Measurements from ENCODE around the gene CAMTA1.

The CAMTA1 gene

GRCh38 chr1:7475691-7476090 lies 690.4 kb downstream of the CAMTA1 start:
- DNase-seq (ENCODE audit: low spot score), result no peak

GRCh38 chr1:7476402-7476801 lies 691.1 kb downstream of the CAMTA1 start:
- no peak for DNase-seq (ENCODE audit: low spot score)

- no peak for DNase-seq (ENCODE audit: low spot score)
These were observed 691.8 kb downstream of the CAMTA1 start for GRCh38 chr1:7476861-7477547.

- no peak for DNase-seq (ENCODE audit: low spot score)
These were observed 692.3 kb downstream of the CAMTA1 start for GRCh38 chr1:7477593-7477992.

GRCh38 chr1:7478142-7478790 lies 693.0 kb downstream of the CAMTA1 start:
- DNase-seq (ENCODE audit: low spot score), result no peak

- DNase-seq (ENCODE audit: low spot score), result no peak
These were observed 693.7 kb downstream of the CAMTA1 start for GRCh38 chr1:7478809-7479499.

- DNase-seq (ENCODE audit: low spot score), result no peak
These were observed 694.3 kb downstream of the CAMTA1 start for GRCh38 chr1:7479571-7479970.

- no peak for DNase-seq (ENCODE audit: low spot score)
These were observed 695.9 kb downstream of the CAMTA1 start for GRCh38 chr1:7481194-7481593.

GRCh38 chr1:7482077-7482476 lies 696.8 kb downstream of the CAMTA1 start:
- DNase-seq (ENCODE audit: low spot score), result no peak

GRCh38 chr1:7482772-7483495 lies 697.7 kb downstream of the CAMTA1 start:
- DNase-seq (ENCODE audit: low spot score), result no peak

- DNase-seq (ENCODE audit: low spot score), result no peak
These were observed 698.6 kb downstream of the CAMTA1 start for GRCh38 chr1:7483634-7484383.

- DNase-seq (ENCODE audit: low spot score), result no peak
These were observed 700.0 kb downstream of the CAMTA1 start for GRCh38 chr1:7485086-7485780.

- no peak for DNase-seq (ENCODE audit: low spot score)
These were observed 700.6 kb downstream of the CAMTA1 start for GRCh38 chr1:7485826-7486225.

GRCh38 chr1:7487766-7488474 lies 702.7 kb downstream of the CAMTA1 start:
- no peak for DNase-seq (ENCODE audit: low spot score)

- no peak for DNase-seq (ENCODE audit: low spot score)
These were observed 703.2 kb downstream of the CAMTA1 start for GRCh38 chr1:7488475-7488842.

- DNase-seq (ENCODE audit: low spot score), result no peak
These were observed 704.3 kb downstream of the CAMTA1 start for GRCh38 chr1:7489586-7489985.

- no peak for DNase-seq (ENCODE audit: low spot score)
These were observed 705.3 kb downstream of the CAMTA1 start for GRCh38 chr1:7490576-7490975.

- no peak for DNase-seq (ENCODE audit: low spot score)
These were observed 706.0 kb downstream of the CAMTA1 start for GRCh38 chr1:7491109-7491817.

- DNase-seq (ENCODE audit: low spot score), result no peak
These were observed 706.5 kb downstream of the CAMTA1 start for GRCh38 chr1:7491818-7492173.

Measured in left forelimb (tissue), 1 donor.